Cerebellar cortex (tissue), 1 donor: ENCODE data around the gene ZFYVE28.
"Not testable (repeated sequence)": the region's sequence is repeated elsewhere in the genome, so short reads cannot be mapped to it uniquely, and the experiment has no call there.

Experiments used
- DNase-seq: peaks from one replicate; pipeline ENCODE4 v3.0.0-alpha.2; 2015; ENCODE audit warnings: low spot score

Gene ZFYVE28

GRCh38 chr4:2417765-2418649, at the start of gene ZFYVE28:
ZFYVE28 (minus strand) TSS chr4:2418645; CDS start chr4:2418323, 322 bp downstream.
- peak; percentile 53 for DNase-seq

GRCh38 chr4:2465544-2465943, 47.1 kb upstream of the ZFYVE28 start:
- DNase-seq: not testable (repeated sequence)

GRCh38 chr4:2465032-2465431, 46.6 kb upstream of the ZFYVE28 start:
- DNase-seq: no peak

- peak; percentile 29 for DNase-seq
Measured at GRCh38 chr4:2462992-2463762, 44.7 kb upstream of the ZFYVE28 start.

- peak; percentile 65 for DNase-seq
Measured at GRCh38 chr4:2462218-2462991, 44.0 kb upstream of the ZFYVE28 start.

- no peak for DNase-seq
Measured at GRCh38 chr4:2461246-2461960, 43.0 kb upstream of the ZFYVE28 start.

GRCh38 chr4:2459589-2460349, 41.3 kb upstream of the ZFYVE28 start:
- no peak for DNase-seq

- DNase-seq: no peak
Measured at GRCh38 chr4:2458546-2459491, 40.4 kb upstream of the ZFYVE28 start.

GRCh38 chr4:2457481-2458295, 39.2 kb upstream of the ZFYVE28 start:
- no peak for DNase-seq

GRCh38 chr4:2451821-2452785, 33.7 kb upstream of the ZFYVE28 start:
- DNase-seq: no peak

GRCh38 chr4:2451036-2451520, 32.6 kb upstream of the ZFYVE28 start:
- no peak for DNase-seq

GRCh38 chr4:2450394-2451035, 32.1 kb upstream of the ZFYVE28 start:
- DNase-seq: no peak

GRCh38 chr4:2449511-2450392, 31.3 kb upstream of the ZFYVE28 start:
- DNase-seq: no peak

- no peak for DNase-seq
Measured at GRCh38 chr4:2449051-2449450, 30.6 kb upstream of the ZFYVE28 start.

- no peak for DNase-seq
Measured at GRCh38 chr4:2448589-2448988, 30.1 kb upstream of the ZFYVE28 start.
